Measurements from ENCODE around the gene SNORC. TPM values are rescaled to one million over a fixed set of nuclear protein-coding genes. Genes with fewer than 3 reads are reported as not detected.

The SNORC gene
- total RNA-seq, 6 experiments from 2014 or later = 0.55 to 1.2 (median 0.67) TPM

DNA sequence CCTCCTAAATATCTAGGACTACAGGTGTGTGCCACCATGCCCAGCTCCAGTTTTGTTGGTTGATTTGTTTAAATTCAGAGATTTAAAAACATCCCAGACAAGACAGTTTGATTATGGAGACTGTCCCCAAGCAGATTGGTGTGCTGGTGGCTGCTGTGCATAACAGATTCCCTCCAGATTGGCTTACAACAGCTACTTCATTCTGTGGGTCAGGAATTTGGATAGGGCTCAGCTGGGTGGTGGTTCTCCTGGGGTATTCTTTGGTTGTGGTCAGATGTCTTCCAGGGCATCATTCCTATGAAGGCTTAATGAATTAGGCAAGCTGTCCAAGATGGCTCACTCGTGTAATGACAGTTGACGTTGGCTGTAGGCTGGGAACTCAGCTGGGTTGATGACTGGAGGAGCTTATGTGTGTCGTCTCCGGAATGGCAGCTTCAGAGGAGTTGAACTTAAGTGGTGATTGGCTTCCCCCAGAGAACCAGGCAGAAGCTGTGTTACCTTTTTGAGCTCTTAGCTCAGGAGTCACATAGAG lies 10.6 kb upstream of the SNORC start:
- peaks cover 48% of the 10 kb centered on the region for H3K36me3 Mint-ChIP-seq (ENCODE audit: low read depth)
- no peaks in the 10 kb centered on the region for H3K9me3 Mint-ChIP-seq
- no peak for DNase-seq
- peaks cover 39% of the 10 kb centered on the region for H3K4me1 Mint-ChIP-seq (ENCODE audit: low read depth)
- H3K27ac Mint-ChIP-seq = no peak overlapping the region
- TF ChIP-seq, protein P1, sequence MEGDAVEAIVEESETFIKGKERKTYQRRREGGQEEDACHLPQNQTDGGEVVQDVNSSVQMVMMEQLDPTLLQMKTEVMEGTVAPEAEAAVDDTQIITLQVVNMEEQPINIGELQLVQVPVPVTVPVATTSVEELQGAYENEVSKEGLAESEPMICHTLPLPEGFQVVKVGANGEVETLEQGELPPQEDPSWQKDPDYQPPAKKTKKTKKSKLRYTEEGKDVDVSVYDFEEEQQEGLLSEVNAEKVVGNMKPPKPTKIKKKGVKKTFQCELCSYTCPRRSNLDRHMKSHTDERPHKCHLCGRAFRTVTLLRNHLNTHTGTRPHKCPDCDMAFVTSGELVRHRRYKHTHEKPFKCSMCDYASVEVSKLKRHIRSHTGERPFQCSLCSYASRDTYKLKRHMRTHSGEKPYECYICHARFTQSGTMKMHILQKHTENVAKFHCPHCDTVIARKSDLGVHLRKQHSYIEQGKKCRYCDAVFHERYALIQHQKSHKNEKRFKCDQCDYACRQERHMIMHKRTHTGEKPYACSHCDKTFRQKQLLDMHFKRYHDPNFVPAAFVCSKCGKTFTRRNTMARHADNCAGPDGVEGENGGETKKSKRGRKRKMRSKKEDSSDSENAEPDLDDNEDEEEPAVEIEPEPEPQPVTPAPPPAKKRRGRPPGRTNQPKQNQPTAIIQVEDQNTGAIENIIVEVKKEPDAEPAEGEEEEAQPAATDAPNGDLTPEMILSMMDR (IDR thresholded peaks at IDR 0.05) = no peak
- H3K27me3 Mint-ChIP-seq (ENCODE audit: insufficient read depth) = peaks cover 3% of the 10 kb centered on the region
- no peak overlapping the region for H3K4me3 Mint-ChIP-seq

DNA sequence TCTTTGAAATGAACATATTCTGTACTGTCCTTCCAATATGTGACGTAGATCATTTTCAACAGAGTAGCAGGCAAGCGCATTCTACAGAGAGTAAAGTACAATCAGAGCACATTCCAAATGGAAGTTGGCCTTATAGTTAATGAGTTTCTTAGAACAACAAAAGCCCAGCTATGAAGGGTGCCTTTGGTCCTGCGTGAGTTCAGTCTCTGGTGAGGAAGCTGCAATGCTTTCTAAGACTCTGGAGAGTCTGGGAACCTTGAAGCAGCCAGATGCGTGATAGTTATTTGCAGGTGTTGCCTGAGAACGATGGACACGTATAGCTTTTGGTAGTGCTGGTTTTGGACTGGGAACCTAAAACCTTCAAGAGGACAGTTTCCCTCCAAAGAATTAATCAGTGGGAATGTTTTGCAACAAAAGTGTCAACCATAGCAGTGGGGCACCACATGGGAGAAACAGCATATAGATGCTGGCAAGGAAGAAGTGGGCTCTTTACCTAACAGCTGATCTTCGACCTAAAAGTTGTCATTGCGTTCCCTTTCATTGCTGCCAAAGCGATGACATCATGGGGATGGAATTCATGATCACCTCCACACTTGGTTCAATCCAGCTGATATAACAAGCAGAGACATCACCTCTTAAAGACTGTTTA lies 9.3 kb upstream of the SNORC start:
- Mint-ChIP-seq H3K27me3 (ENCODE audit: insufficient read depth) (peaks cover 1% of the 10 kb centered on the region), H3K4me3 (no peak overlapping the region), H3K9me3 (no peaks in the 10 kb centered on the region), H3K4me1 (ENCODE audit: low read depth) (peaks cover 27% of the 10 kb centered on the region), H3K36me3 (ENCODE audit: low read depth) (peaks cover 47% of the 10 kb centered on the region), H3K27ac (no peak overlapping the region)
- TF ChIP-seq, protein P1 (IDR thresholded peaks at IDR 0.05) = no peak
- no peak for DNase-seq

DNA sequence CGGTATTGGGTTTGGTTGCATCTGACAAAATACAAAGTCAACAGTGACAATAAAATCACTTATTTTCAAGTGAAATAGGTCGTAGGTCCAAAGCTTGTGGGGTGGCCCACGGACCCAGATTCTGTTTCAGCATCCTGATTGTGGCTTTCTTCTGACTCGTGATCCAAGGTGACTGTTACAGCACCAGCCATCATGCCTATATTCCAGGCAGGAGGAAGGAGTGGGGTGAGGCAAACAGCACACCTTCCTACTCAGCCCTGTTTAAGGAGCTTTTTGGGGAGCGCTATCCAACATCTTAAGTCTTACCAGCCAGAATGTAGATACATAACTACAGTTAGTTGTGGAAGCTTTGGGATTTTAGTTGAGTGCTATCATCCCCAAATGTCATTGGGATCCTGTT lies 8.7 kb upstream of the SNORC start:
- no peaks in the 10 kb centered on the region for H3K9me3 Mint-ChIP-seq
- peaks cover 20% of the 10 kb centered on the region for H3K4me1 Mint-ChIP-seq (ENCODE audit: low read depth)
- H3K36me3 Mint-ChIP-seq (ENCODE audit: low read depth) = peaks cover 41% of the 10 kb centered on the region
- no peak overlapping the region for H3K27ac Mint-ChIP-seq
- H3K4me3 Mint-ChIP-seq = no peak overlapping the region
- TF ChIP-seq, protein P1 (IDR thresholded peaks at IDR 0.05) = no peak
- no peak for DNase-seq
- no peaks in the 10 kb centered on the region; the same call in 1 of the 2 replicates for H3K27me3 Mint-ChIP-seq (ENCODE audit: insufficient read depth)

DNA sequence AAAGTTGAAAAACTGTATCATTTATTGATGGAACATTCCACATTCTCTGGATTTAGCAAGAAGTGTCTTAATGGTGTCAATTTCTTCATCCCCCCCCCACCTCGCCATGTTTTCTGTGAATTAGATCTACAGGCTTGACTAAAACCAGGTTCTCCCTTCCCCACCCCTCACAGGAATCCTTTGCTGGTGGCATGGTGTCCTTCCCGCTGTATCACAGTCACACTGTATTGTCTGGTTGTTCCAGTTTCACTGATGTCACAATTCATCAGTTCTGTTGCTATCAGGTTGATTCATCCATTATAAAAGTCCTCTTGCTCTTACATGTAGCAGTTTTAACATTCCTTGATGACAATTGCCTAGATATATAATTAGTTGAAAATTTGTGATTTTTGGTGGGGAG lies 6.1 kb upstream of the SNORC start:
- Mint-ChIP-seq H3K9me3 (no peaks in the 10 kb centered on the region), H3K27me3 (ENCODE audit: insufficient read depth) (no peaks in the 10 kb centered on the region; the same call in 1 of the 2 replicates), H3K4me3 (no peak overlapping the region), H3K36me3 (ENCODE audit: low read depth) (peaks cover 20% of the 10 kb centered on the region), H3K4me1 (ENCODE audit: low read depth) (peaks cover 8% of the 10 kb centered on the region), H3K27ac (no peak overlapping the region)
- no peak for DNase-seq
- TF ChIP-seq, protein P1 (IDR thresholded peaks at IDR 0.05) = no peak

DNA sequence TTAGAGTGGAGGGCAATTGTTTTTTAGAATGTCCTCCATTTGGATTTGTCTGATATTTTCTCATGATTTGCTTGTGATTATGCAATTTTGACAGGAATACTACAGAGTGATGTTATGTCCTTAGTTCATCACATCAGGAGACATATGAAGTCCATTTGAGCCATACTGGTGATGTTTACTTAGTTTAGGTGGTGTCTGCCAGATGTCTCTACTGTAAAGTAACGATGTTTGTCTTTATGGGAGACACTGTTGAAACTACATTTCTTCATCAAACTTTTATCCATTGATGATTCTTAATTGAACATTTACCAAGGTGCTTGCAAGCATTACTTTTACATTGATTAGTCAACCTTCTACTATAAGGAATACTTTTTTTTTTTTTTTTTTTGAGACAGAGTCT lies 4.9 kb upstream of the SNORC start:
- H3K4me1 Mint-ChIP-seq (ENCODE audit: low read depth) = peaks cover 8% of the 10 kb centered on the region
- DNase-seq = no peak
- H3K36me3 Mint-ChIP-seq (ENCODE audit: low read depth) = peaks cover 15% of the 10 kb centered on the region; the same call in 1 of the 2 replicates
- no peak overlapping the region for H3K27ac Mint-ChIP-seq
- TF ChIP-seq, protein P1 (IDR thresholded peaks at IDR 0.05) = no peak
- H3K27me3 Mint-ChIP-seq (ENCODE audit: insufficient read depth) = no peaks in the 10 kb centered on the region; the same call in none of the 2 replicates
- H3K9me3 Mint-ChIP-seq = no peaks in the 10 kb centered on the region
- H3K4me3 Mint-ChIP-seq = no peak overlapping the region

Measured in HFFc6 (cell line).